AG04449 (cell line): Measurements from ENCODE around the gene DOCK10.

Source experiments
- CTCF ChIA-PET: fragments of 350-600 bp; formaldehyde crosslinking; extraction: SDS; loops from one replicate; lab custom pipeline; 2021; ENCODE audit warnings: antibody characterized with exemption; lab: Yijun Ruan, JAX
- POLR2A ChIA-PET: fragments of 400-600, 350-600 bp; formaldehyde crosslinking; extraction: SDS; loops from one replicate; lab custom pipeline; 2020; ENCODE audit warnings: antibody characterized with exemption, inconsistent platforms; lab: Yijun Ruan, JAX
- DNase-seq: peaks from one replicate; pipeline ENCODE4 v3.0.0-alpha.2; 2010; ENCODE audit warnings: low read depth, low spot score
- H3K4me3 ChIP-seq: 2 replicates; pipeline ENCODE4 v1.5.1; 2011; ENCODE audit warnings: low read depth, mild to moderate bottlenecking, control low read depth, low read length
- CTCF ChIP-seq: IDR thresholded peaks from one replicate; pipeline ENCODE4 v1.5.1; 2011; ENCODE audit warnings: mild to moderate bottlenecking, moderate library complexity, low read length, control low read depth, inconsistent platforms; ENCODE audit not compliant: insufficient read depth; ENCODE audit errors: missing control alignments

The DOCK10 gene

GRCh38 chr2:225017713-225018112, 24.6 kb downstream of the DOCK10 start:
- no peak overlapping the region for H3K4me3 ChIP-seq
- CTCF ChIA-PET: interaction anchor here (0.7 to 2.0 kb wide), 6 partner anchors 10 to 638 kb away, joined by 3 to 6 read pairs (median 3); no protein-coding TSS in a partner anchor
- POLR2A ChIA-PET: no interaction called here
- DNase-seq: no peak
- TF ChIP-seq CTCF: no peak

- ChIA-PET CTCF (interaction anchor here (0.9 to 2.0 kb wide), 5 partner anchors 11 to 639 kb away, joined by 3 to 6 read pairs (median 3); no protein-coding TSS in a partner anchor), POLR2A (no interaction called here)
- DNase-seq: no peak
- TF ChIP-seq CTCF: no peak
- no peak overlapping the region for H3K4me3 ChIP-seq
These were observed 25.1 kb downstream of the DOCK10 start for GRCh38 chr2:225017098-225017685.

GRCh38 chr2:225013425-225014365, 28.6 kb downstream of the DOCK10 start:
- H3K4me3 ChIP-seq: no peak overlapping the region
- no peak for DNase-seq
- TF ChIP-seq CTCF: no peak
- POLR2A ChIA-PET: no interaction called here
- CTCF ChIA-PET: interaction anchor here (0.9 to 3.6 kb wide), 4 partner anchors 12 to 72 kb away, joined by 3 to 18 read pairs (median 4); no protein-coding TSS in a partner anchor

GRCh38 chr2:225011585-225011984, 30.7 kb downstream of the DOCK10 start:
- ChIA-PET CTCF (interaction anchor here (1.3 to 3.6 kb wide), 4 partner anchors 10 to 648 kb away, joined by 3 to 18 read pairs (median 6); no protein-coding TSS in a partner anchor), POLR2A (no interaction called here)
- no peak for TF ChIP-seq CTCF
- DNase-seq: no peak
- H3K4me3 ChIP-seq: no peak overlapping the region

GRCh38 chr2:225010804-225011203, 31.5 kb downstream of the DOCK10 start:
- ChIA-PET POLR2A (interaction anchor here (0.5 to 0.6 kb wide), 2 partner anchors 26 to 31 kb away, joined by 3 to 4 read pairs; partner anchors contain the start of gene DOCK10), CTCF (interaction anchor here (1.1 to 1.8 kb wide), 6 partner anchors 9 to 649 kb away, joined by 3 to 9 read pairs (median 4); no protein-coding TSS in a partner anchor)
- no peak overlapping the region for H3K4me3 ChIP-seq
- DNase-seq: peak; percentile 31
- TF ChIP-seq CTCF: no peak
